H1 (cell line): ENCODE results near the gene WDFY3. TPM values are rescaled to one million over a fixed set of nuclear protein-coding genes. Genes with fewer than 3 reads are reported as not detected.

Experiments used
- CTCF ChIA-PET: fragments of 300-600 bp; sonication (Branson Sonifier 250); formaldehyde crosslinking; loops from one replicate; lab custom pipeline; 2021; ENCODE audit not compliant: partially characterized antibody; lab: Charles Lee
- POLR2A ChIA-PET: fragments of 300-600 bp; sonication (Branson Sonifier 250); formaldehyde crosslinking; loops from one replicate; lab custom pipeline; 2021; ENCODE audit warnings: inconsistent platforms; ENCODE audit not compliant: partially characterized antibody; lab: Charles Lee
- DNase-seq, 2 experiments: peaks; one replicate each; pipeline versions ENCODE4 v3.0.0 to v3.0.0-alpha.2; 2010 to 2022; ENCODE audit warnings: low spot score in 2 of 2, low read depth in 1 of 2, mixed read lengths in 1 of 2
- FAIRE-seq: peaks from 2 replicates; lab custom pipeline; 2011; peaks lifted over from hg19 to GRCh38; lab: Jason Lieb, UNC
- H2AFZ ChIP-seq: 2 replicates; pipeline ENCODE4 v1.8.1; 2012; ENCODE audit warnings: low read length, inconsistent platforms
- H2AK5ac ChIP-seq: 2 replicates; pipeline ENCODE4 v1.6.1; 2013; ENCODE audit warnings: low read depth, low read length
- H2BK120ac ChIP-seq: replicated peaks from 2 replicates; pipeline ENCODE3; 2013; ENCODE audit warnings: low read depth, low read length, inconsistent platforms
- H2BK12ac ChIP-seq: 2 replicates; pipeline ENCODE4 v1.6.1; 2013; ENCODE audit warnings: low read depth, low read length
- H2BK15ac ChIP-seq: 2 replicates; pipeline ENCODE4 v1.6.1; 2013; ENCODE audit warnings: low read length
- H2BK20ac ChIP-seq: 2 replicates; pipeline ENCODE4 v1.6.1; 2013; ENCODE audit warnings: low read length
- H2BK5ac ChIP-seq: 2 replicates; pipeline ENCODE4 v1.6.1; 2013; ENCODE audit warnings: low read depth, low read length
- H3K14ac ChIP-seq: 2 replicates; pipeline ENCODE4 v1.6.1; 2013; ENCODE audit warnings: inconsistent platforms; ENCODE audit not compliant: insufficient read length
- H3K18ac ChIP-seq: 2 replicates; pipeline ENCODE4 v1.6.1; 2013; ENCODE audit warnings: low read length; ENCODE audit errors: extremely low read depth
- H3K23ac ChIP-seq: 2 replicates; pipeline ENCODE4 v1.6.1; 2013; ENCODE audit warnings: inconsistent platforms; ENCODE audit not compliant: insufficient read length
- H3K23me2 ChIP-seq: 2 replicates; pipeline ENCODE4 v1.6.1; 2013; ENCODE audit warnings: low read depth, low read length
- H3K27ac ChIP-seq: 2 replicates; pipeline ENCODE4 v1.6.1; 2011; ENCODE audit warnings: low read depth, low read length, inconsistent platforms
- H3K27me3 ChIP-seq, 4 experiments: replicated peaks in 1 of 4; 1 replicate in 1 of 4; 2 replicates in 3 of 4; pipeline versions ENCODE4 v1.6.1 to v1.8.1; 2011 to 2013; ENCODE audit warnings: low read length in 3 of 4, mild to moderate bottlenecking in 3 of 4, inconsistent platforms in 2 of 4, mixed read lengths in 2 of 4, moderate library complexity in 1 of 4; ENCODE audit not compliant: control insufficient read depth in 3 of 4, insufficient read depth in 3 of 4; ENCODE audit errors: extremely low read depth in 1 of 4
- H3K36me3 ChIP-seq, 4 experiments: 2 replicates each; pipeline versions ENCODE4 v1.6.1 to v1.8.1; 2011 to 2013; ENCODE audit warnings: mild to moderate bottlenecking in 4 of 4, low read length in 3 of 4, moderate library complexity in 2 of 4, control low read depth in 1 of 4, inconsistent platforms in 1 of 4; ENCODE audit not compliant: insufficient read depth in 4 of 4, control insufficient read depth in 2 of 4
- H3K4ac ChIP-seq: replicated peaks from 2 replicates; pipeline ENCODE3; 2013; ENCODE audit warnings: low read length, low read depth, mixed read lengths, inconsistent platforms; ENCODE audit not compliant: insufficient read length
- H3K4me1 ChIP-seq, 4 experiments: replicated peaks in 1 of 4; 1 replicate in 1 of 4; 2 replicates in 3 of 4; pipeline versions ENCODE4 v1.6.1 to v1.8.1; 2011 to 2013; ENCODE audit warnings: low read length in 3 of 4, inconsistent platforms in 2 of 4, mixed read lengths in 1 of 4; ENCODE audit not compliant: insufficient read depth in 4 of 4, control insufficient read depth in 3 of 4
- H3K4me2 ChIP-seq, 2 experiments: 2 replicates each; pipeline versions ENCODE4 v1.6.1 to v1.8.1; 2011 to 2013; ENCODE audit warnings: low read depth in 2 of 2, low read length in 2 of 2, control low read depth in 1 of 2, inconsistent platforms in 1 of 2, mild to moderate bottlenecking in 1 of 2; ENCODE audit not compliant: insufficient read depth in 1 of 2
- H3K4me3 ChIP-seq, 4 experiments: fragments of 200-600, 300-600 bp in 1 of 4; sonication (generic), shearing (Covaris generic), sonication (Bioruptor Twin) in 1 of 4; 2 replicates each; pipeline versions ENCODE4 v1.5.1 to v1.8.1; 2011 to 2016; ENCODE audit warnings: low read length in 4 of 4, low read depth in 3 of 4, control low read depth in 2 of 4, inconsistent platforms in 2 of 4, mild to moderate bottlenecking in 2 of 4, mixed read lengths in 1 of 4, moderate library complexity in 1 of 4; ENCODE audit not compliant: insufficient read depth in 2 of 4; ENCODE audit errors: extremely low read depth in 1 of 4
- H3K56ac ChIP-seq: replicated peaks from 2 replicates; pipeline ENCODE3; 2013; ENCODE audit warnings: low read depth, mild to moderate bottlenecking, mixed read lengths, low read length, inconsistent platforms; ENCODE audit not compliant: insufficient read length
- H3K79me1 ChIP-seq: 2 replicates; pipeline ENCODE4 v1.6.1; 2013; ENCODE audit warnings: low read depth, low read length, control low read depth
- H3K79me2 ChIP-seq, 2 experiments: 2 replicates each; pipeline versions ENCODE4 v1.6.1 to v1.8.1; 2012 to 2013; ENCODE audit warnings: low read length in 2 of 2, mild to moderate bottlenecking in 2 of 2, inconsistent platforms in 1 of 2; ENCODE audit not compliant: insufficient read depth in 2 of 2, control insufficient read depth in 1 of 2
- H3K9ac ChIP-seq, 4 experiments: replicated peaks in 1 of 4; 1 replicate in 1 of 4; 2 replicates in 3 of 4; pipeline versions ENCODE4 v1.6.1 to v1.8.1; 2011 to 2013; ENCODE audit warnings: low read depth in 3 of 4, low read length in 3 of 4, control low read depth in 2 of 4, mild to moderate bottlenecking in 2 of 4, moderate library complexity in 2 of 4, inconsistent platforms in 1 of 4; ENCODE audit errors: extremely low read depth in 1 of 4
- H3K9me3 ChIP-seq, 2 experiments: 2 replicates each; pipeline versions ENCODE4 v1.6.1 to v1.8.1; 2012 to 2013; ENCODE audit warnings: mild to moderate bottlenecking in 2 of 2, moderate library complexity in 2 of 2, control low read depth in 1 of 2, inconsistent platforms in 1 of 2, low read depth in 1 of 2, low read length in 1 of 2, mixed read lengths in 1 of 2; ENCODE audit not compliant: insufficient read depth in 2 of 2
- H4K20me1 ChIP-seq, 2 experiments: replicated peaks in 1 of 2; 2 replicates each; pipeline versions ENCODE3 to v1.8.1; 2011 to 2013; ENCODE audit warnings: inconsistent platforms in 2 of 2, low read length in 2 of 2, mild to moderate bottlenecking in 1 of 2; ENCODE audit not compliant: insufficient read depth in 2 of 2, control insufficient read depth in 1 of 2
- H4K5ac ChIP-seq: 2 replicates; pipeline ENCODE4 v1.6.1; 2013; ENCODE audit warnings: low read length, low read depth, mixed read lengths, inconsistent platforms; ENCODE audit not compliant: insufficient read length
- H4K8ac ChIP-seq: 2 replicates; pipeline ENCODE4 v1.8.0; 2013; ENCODE audit warnings: mild to moderate bottlenecking, moderate library complexity, low read length, inconsistent platforms; ENCODE audit not compliant: insufficient read depth; ENCODE audit errors: extremely low read depth
- H4K91ac ChIP-seq: replicated peaks from 2 replicates; pipeline ENCODE3; 2013; ENCODE audit warnings: low read length, mixed read lengths, inconsistent platforms; ENCODE audit not compliant: insufficient read length
- CTBP2 ChIP-seq: IDR thresholded peaks from 2 replicates; pipeline ENCODE4 v1.7.0; 2011; ENCODE audit warnings: borderline replicate concordance, mild to moderate bottlenecking, moderate library complexity, mixed read lengths, low read length; ENCODE audit not compliant: insufficient read depth, insufficient read length
- FOSL1 ChIP-seq: IDR thresholded peaks from 2 replicates; pipeline ENCODE4 v1.6.1; 2011; ENCODE audit warnings: mild to moderate bottlenecking, low read depth, low read length, moderate library complexity; ENCODE audit not compliant: insufficient read depth
- GABPA ChIP-seq: IDR thresholded peaks from 2 replicates; pipeline ENCODE4 v1.6.1; 2011; ENCODE audit warnings: mild to moderate bottlenecking, low read length, moderate library complexity, borderline replicate concordance; ENCODE audit not compliant: insufficient read depth
- MAX ChIP-seq: IDR thresholded peaks from 2 replicates; pipeline ENCODE4 v1.6.1; 2012; ENCODE audit warnings: inconsistent platforms
- PHF8 ChIP-seq: fragments of 200-600 bp; sonication (generic); conservative IDR thresholded peaks from 2 replicates; pipeline ENCODE4 v1.7.1; 2012; ENCODE audit warnings: low read depth, mild to moderate bottlenecking, inconsistent platforms, low read length, moderate library complexity
- RBBP5 ChIP-seq: IDR thresholded peaks from 2 replicates; pipeline ENCODE4 v1.7.1; 2012; ENCODE audit warnings: low read depth, mild to moderate bottlenecking, inconsistent platforms, low read length, moderate library complexity, borderline replicate concordance
- RXRA ChIP-seq: IDR thresholded peaks from 2 replicates; pipeline ENCODE4 v1.6.1; 2011; ENCODE audit warnings: low read depth, mild to moderate bottlenecking, low read length, moderate library complexity; ENCODE audit not compliant: insufficient read depth
- SIRT6 ChIP-seq: IDR thresholded peaks from one replicate; pipeline ENCODE4 v1.7.1; 2012; ENCODE audit warnings: low read length, inconsistent platforms
- TAF1 ChIP-seq: IDR thresholded peaks from 2 replicates; pipeline ENCODE4 v1.6.1; 2011; ENCODE audit warnings: mild to moderate bottlenecking, low read depth, low read length
- TAF7 ChIP-seq: optimal IDR thresholded peaks from 2 replicates; pipeline ENCODE3; 2011; ENCODE audit warnings: low read depth, mild to moderate bottlenecking, inconsistent platforms, low read length, moderate library complexity, borderline replicate concordance
- ZNF274 ChIP-seq: IDR thresholded peaks from 2 replicates; pipeline ENCODE4 v1.7.0; 2012; ENCODE audit warnings: low read length, borderline replicate concordance; ENCODE audit errors: extremely low read depth
- WGBS, 2 experiments: shearing (Covaris generic) in 1 of 2; methylation state at CpG; one replicate each; pipeline versions ENCODE4 v1.1.6 to v1.1.7; 2013 to 2015; ENCODE audit warnings: low lambda C conversion rate in 2 of 2, mixed read lengths in 2 of 2, inconsistent platforms in 1 of 2, low coverage in 1 of 2, missing lambda C conversion rate in 1 of 2; ENCODE audit not compliant: insufficient replicate concordance in 2 of 2, insufficient coverage in 1 of 2, insufficient read length in 1 of 2; ENCODE audit errors: extremely low coverage in 1 of 2, missing lambda C conversion rate in 1 of 2; 5-methylcytosine and 5-hydroxymethylcytosine counted together
- polyA plus RNA-seq, 7 experiments: library from polyadenylated mRNA; depleted of rRNA in 3 of 7; stranded (reverse) in 5 of 7; unstranded in 2 of 7; fragments of >200 nt in 5 of 7; fragments of 200-250 nt in 2 of 7; gene quantifications; 1 replicate in 5 of 7; 2 replicates in 1 of 7; 4 replicates in 1 of 7; pipeline versions ENCODE4 v1.2.1 to v1.2.3, GENCODE V29; 2011 to 2013; ENCODE audit warnings: missing spikeins in 2 of 7, mixed read lengths in 2 of 7
- total RNA-seq: library from RNA; stranded (reverse); fragmentation: NEBNext Ultra II Directional; extraction: Animal tissue kit (Norgen Biotek cat#: 25700); gene quantifications from 2 replicates; pipeline ENCODE4 v1.2.1, GENCODE V29; 2021

Gene WDFY3
- total and polyA plus RNA-seq, 2 of the 8 experiments (the other 6 are each of a cell fraction or from before 2014, with no cell fraction given): 25.6 to 62.4 TPM

GRCh38 chr4:84792366-84793301 lies 173.9 kb downstream of the WDFY3 start:
- H3K14ac ChIP-seq: no peak overlapping the region
- no peak overlapping the region for H2BK5ac ChIP-seq
- no peak overlapping the region for H2BK15ac ChIP-seq
- H3K23ac ChIP-seq: no peak overlapping the region
- no peak overlapping the region for H3K27ac ChIP-seq
- no peak overlapping the region for H3K4me2 ChIP-seq
- H3K4me1 ChIP-seq: no peaks in the 10 kb centered on the region
- H3K23me2 ChIP-seq: no peaks in the 10 kb centered on the region
- H4K20me1 ChIP-seq: no peaks in the 10 kb centered on the region
- no peak overlapping the region for H3K4ac ChIP-seq
- H3K56ac ChIP-seq: no peak overlapping the region
- FAIRE-seq: no peak
- H2BK20ac ChIP-seq: no peak overlapping the region
- no peak overlapping the region for H4K5ac ChIP-seq
- 87% methylated on average over 4 of the region's 4 CpGs; no CpG with 5 or more reads in 1 of the 2 experiments for WGBS, 2 experiments
- no peak overlapping the region for H2AFZ ChIP-seq
- no peak overlapping the region for H2BK120ac ChIP-seq
- H4K91ac ChIP-seq: no peak overlapping the region
- H4K8ac ChIP-seq: no peak overlapping the region
- H3K4me3 ChIP-seq: no peak overlapping the region
- DNase-seq: no peak
- H3K9ac ChIP-seq: no peak overlapping the region
- ChIA-PET POLR2A (no interaction called here), CTCF (interaction anchor here (0.9 kb wide), 1 partner anchor 43 kb away, joined by 3 read pairs; no protein-coding TSS in a partner anchor)
- no peaks in the 10 kb centered on the region for H3K9me3 ChIP-seq
- no peaks in the 10 kb centered on the region for H3K27me3 ChIP-seq
- no peak overlapping the region for H3K18ac ChIP-seq
- peaks cover under 1 to 20% (median 6%) of the 10 kb centered on the region in 4 experiments; a peak in 5 of 8 replicates for H3K36me3 ChIP-seq
- no peak overlapping the region for H2AK5ac ChIP-seq
- no peaks in the 10 kb centered on the region for H3K79me1 ChIP-seq
- no peaks in the 10 kb centered on the region for H3K79me2 ChIP-seq
- no peak overlapping the region for H2BK12ac ChIP-seq
- TF ChIP-seq PHF8: no peak
- no peak for TF ChIP-seq FOSL1
- TF ChIP-seq GABPA: no peak
- no peak for TF ChIP-seq RXRA
- no peak for TF ChIP-seq CTBP2
- no peak for TF ChIP-seq MAX
- no peak for TF ChIP-seq TAF7
- TF ChIP-seq RBBP5: no peak
- TF ChIP-seq TAF1: no peak
- TF ChIP-seq ZNF274: no peak
- TF ChIP-seq SIRT6: no peak
